Measurements from ENCODE around the gene ETNK2. TPM values are rescaled to one million over a fixed set of nuclear protein-coding genes. Genes with fewer than 3 reads are reported as not detected.

The ETNK2 gene
- polyA plus RNA-seq, 4 donors: 12.4 to 26.5 (median 20.8) TPM

DNA sequence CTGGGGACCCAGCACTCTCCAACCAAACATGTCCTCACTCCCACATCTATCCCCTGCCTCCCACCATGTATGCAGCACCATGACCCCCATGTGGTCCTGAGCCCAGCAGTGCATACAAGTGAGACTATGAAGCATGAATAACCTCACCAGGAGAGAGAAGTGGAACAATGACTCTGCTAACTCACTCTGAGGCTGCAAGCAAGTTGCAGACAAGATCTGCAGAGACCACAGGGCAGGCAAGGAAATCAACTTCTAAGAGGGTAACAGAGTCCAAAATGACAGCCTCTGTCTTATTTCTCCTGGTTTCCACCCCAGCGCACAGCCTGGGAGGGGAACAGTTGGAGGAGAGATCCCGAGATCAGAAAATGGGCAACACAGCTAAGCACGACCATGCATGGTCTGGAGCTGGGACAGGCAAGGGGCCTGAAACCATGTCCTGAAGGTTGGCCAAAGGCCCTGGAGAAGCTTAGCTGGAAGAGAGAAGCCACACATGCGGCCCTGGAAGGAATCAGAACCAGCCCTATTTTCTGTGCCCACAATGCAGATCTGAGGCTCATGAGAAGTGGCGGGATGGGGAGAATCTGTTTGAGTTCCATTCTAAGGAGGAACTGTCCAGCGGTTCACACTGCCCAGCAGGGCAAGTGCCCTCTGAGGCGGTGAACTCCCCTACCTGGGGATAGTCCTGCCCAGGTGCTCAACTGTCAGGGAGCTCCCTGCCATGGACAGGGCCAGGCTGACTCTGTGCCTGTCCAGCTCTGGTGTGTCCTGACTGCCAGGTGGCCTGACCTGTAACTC lies 26.8 kb upstream of the ETNK2 start:
- no peak for DNase-seq (ENCODE audit: low read depth in 4 of 4, low spot score in 3 of 4)

DNA sequence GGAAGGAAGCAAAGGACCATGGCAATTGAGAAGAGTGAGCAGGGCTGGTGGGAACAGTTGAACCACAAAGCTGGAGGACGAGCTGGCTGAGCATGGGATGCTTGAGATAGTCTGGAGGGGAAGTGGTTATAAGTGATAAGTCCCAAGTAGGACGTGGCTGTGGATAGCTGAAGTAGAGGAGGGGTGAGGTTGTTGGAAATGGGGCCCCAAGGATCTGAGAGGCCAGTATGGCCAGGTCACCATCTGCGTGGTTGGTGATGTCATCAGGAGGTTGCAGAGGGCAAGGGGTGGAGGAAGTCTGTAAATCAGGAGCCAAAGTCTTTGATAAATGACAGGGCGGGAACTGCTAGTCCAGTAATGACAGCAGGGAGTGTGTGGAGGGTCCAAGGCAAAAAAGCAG lies 25.3 kb upstream of the ETNK2 start:
- DNase-seq (ENCODE audit: low read depth in 4 of 4, low spot score in 3 of 4): no peak

DNA sequence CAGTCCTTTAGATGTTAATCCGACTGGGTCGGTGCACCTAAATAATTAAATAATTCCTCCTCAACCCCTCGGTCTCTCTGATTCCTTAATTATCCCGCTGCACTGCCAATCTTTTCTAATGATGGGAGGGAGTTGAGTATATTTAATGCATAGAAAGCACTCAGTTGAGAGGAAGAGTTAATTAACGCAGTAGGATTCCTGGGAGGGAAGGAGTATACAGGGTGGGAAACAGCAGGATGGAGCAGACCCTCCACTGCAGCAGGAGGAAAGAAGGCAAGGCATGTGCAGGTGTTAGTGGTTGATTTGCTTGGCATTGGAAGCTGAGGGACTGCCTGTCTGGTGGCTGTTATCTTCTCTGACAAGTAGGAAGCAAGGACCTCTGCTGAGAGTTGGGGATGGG lies 24.2 kb upstream of the ETNK2 start:
- no peak for DNase-seq (ENCODE audit: low read depth in 4 of 4, low spot score in 3 of 4)

DNA sequence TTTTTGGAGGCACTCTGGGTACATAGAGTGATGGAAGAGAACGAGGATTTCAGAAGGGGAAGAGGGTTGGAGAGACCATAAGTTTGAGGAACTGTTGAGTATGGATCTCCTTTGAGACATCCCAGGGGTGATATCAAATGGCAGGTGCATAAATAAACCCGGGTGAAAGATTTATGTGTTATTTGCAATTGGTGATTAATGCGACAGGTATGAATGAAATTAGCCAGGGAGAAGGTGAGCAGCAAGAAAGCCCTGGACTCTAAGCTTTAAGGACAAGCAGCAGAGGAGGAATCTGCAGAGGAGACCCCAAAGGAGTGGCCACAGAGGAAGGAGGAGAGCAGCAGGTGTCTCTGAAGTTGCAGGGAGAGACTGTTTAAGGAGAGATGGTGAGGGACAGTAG lies 23.1 kb upstream of the ETNK2 start:
- DNase-seq (ENCODE audit: low read depth in 4 of 4, low spot score in 3 of 4): no peak

DNA sequence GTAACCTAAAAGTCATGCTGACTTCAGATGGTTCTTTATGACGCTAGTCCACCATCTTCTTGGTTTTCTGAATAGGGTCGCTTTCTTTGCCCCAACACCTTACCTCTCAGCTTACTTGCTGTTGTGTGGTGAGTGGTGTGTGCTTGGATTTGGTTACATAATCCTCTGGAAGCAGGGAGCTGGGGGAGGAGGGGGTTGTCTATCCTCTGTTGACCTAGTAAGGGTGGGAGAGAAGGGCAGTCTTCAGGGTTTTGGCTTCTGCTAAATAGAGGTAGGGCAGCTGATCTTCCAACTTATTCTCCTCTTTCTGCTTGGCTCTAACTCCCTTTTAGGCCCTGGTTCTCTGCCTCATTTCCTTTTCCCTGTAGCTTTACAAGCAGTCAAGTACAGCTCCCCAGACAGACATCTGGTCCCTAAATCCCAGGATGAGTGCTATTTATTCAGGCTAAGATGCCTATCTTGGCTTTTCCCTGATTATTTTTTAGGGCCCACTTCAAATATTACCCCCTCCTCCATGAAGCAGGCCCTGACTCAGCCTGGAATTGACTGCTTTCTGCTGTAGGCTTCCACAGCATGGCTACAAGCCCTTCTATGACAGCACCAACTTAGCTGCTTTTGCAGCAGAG lies 20.7 kb upstream of the ETNK2 start:
- DNase-seq (ENCODE audit: low read depth in 4 of 4, low spot score in 3 of 4): no peak

DNA sequence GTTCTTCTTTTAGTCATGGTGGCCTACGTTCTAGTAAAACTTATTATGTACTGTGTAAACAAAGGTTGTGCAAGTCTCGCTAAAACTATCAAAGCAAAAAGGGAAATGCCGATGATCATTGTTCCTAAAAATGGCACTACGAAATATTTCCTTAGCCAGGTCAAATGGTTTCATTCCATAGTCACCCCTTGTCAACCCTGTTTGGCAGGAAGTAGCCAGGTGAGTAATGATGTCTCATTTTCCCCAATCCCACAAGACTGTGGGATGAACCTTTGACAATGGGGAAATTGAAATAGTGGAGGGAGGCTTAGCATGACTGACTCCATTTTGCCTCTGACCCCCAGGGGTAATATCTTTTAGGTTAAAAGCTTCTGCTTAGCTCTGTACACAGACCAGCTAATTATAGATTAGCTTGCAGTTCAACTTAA lies 19.9 kb upstream of the ETNK2 start:
- DNase-seq (ENCODE audit: low read depth in 4 of 4, low spot score in 3 of 4): no peak

DNA sequence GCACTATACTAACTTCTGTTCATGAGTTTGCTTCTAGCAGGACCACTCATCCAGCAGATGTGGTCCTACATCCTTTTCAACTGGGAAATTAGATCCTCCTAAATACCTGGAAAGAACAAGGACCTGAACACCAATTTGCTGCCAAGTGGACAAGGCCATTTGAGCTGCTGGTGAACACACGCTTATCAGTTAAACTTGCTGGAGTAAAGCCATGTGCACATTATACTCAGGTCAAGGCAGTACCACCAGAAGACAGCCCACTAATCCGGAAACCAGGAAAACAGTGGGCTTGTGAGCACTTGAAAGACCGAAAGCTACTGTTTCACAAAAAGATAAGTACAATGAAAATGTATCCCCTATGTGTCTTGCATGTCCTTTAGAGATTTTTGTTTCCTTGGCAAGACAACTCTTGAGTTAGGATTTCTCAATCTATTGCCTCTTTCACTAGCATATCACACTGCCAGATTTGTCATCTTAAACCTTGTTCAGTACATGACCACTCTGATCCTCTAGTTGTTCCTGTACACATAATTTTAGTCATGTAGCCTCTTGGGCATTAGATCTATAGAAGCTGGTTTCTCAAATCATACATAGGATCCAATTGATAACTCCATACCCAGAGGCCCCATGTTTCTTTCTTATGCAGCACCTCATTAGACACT lies 18.8 kb upstream of the ETNK2 start:
- no peak for DNase-seq (ENCODE audit: low read depth in 4 of 4, low spot score in 3 of 4)

DNA sequence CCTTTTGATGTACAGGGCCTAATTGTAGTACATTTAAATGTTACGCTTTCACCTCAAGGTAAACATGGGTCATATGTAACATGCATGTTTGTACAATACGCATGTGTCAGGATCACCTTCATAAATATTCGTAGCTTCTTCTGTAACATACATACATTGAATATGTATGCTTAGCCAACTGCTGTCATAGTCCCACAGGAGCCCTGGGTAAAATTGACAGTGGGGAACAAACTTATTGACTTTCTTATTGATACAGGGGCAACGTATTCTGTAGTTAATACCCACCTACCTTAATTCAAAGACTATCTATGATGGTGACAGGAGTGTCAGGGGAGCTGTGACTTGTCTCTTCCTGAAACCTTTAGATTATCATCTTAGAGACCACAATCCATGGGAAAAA lies 18.0 kb upstream of the ETNK2 start:
- no peak for DNase-seq (ENCODE audit: low read depth in 4 of 4, low spot score in 3 of 4)

DNA sequence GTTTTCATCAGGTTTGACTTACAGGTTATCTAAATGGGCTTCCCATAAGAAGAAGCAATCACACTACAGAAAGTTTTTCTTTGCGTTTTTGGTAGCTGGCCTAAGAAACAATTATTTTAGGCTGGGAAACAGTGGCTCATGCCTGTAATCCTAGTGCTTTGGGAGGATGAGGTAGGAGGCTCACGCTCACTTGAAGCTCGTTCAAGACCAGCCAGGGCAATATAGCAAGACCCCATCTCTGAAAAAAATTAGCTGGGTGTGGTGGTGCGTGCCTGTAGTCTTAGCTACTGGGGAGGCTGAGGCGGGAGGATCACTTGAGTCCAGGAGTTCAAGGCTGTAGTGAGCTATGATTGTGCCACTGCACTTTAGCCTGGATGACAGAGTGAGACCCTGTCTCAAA lies 15.9 kb upstream of the ETNK2 start:
- DNase-seq (ENCODE audit: low read depth in 4 of 4, low spot score in 3 of 4): no peak

DNA sequence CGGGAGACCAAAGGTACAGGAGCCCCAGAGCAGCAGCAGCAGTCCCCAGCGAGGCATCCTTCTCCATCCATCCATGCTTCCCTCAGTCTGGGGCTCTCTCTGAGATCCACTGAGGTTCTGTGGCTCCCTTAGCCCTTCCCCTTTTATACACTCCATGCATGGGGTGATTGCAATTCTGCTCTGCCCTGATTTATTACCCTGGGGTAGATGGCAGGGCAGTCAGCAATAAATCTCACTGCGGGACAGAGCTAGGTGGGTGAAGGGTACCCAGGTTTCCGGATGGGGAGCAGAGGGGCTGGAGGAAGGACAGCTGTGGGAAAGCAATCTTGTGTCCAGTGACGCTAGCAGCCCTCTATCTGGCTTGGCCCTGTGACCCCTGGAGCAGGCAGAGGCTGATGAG lies 14.4 kb upstream of the ETNK2 start, which contains the start of gene REN:
REN (minus strand) TSS at position 119 of the 400 bp plus-strand sequence; CDS start at position 75, 44 bp downstream.
- no peak for DNase-seq (ENCODE audit: low read depth in 4 of 4, low spot score in 3 of 4)

DNA sequence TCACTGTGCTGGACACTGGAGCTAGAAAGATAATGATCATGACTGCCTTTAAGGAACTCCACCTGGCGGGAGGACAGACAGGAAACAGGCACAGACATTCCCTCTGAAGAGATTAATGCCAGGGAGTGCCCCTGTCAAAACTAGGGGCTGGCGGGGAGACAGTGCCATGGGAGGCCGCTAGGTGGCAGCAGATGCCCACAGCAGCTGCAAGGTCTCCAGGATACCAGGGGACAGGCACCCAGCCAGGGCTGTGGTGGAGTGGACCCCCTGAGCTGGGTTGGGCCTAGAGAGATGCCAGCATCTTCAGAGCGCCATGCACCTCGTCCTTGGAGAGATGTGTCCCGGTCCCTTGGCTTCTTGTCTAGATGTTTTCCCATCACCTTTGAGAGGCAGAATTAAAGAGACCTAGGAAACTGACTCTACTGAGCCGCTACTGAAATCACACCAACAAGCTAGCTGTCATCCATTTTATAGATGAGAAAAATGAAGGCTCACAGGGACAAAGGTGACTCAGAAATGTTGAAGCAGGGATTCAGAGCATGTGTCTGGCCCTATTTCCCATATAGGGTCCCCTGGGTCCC lies 10.7 kb upstream of the ETNK2 start:
- peak in 3 of 4 donors; percentile 46 to 69 (median 53) for DNase-seq (ENCODE audit: low read depth in 4 of 4, low spot score in 3 of 4)

DNA sequence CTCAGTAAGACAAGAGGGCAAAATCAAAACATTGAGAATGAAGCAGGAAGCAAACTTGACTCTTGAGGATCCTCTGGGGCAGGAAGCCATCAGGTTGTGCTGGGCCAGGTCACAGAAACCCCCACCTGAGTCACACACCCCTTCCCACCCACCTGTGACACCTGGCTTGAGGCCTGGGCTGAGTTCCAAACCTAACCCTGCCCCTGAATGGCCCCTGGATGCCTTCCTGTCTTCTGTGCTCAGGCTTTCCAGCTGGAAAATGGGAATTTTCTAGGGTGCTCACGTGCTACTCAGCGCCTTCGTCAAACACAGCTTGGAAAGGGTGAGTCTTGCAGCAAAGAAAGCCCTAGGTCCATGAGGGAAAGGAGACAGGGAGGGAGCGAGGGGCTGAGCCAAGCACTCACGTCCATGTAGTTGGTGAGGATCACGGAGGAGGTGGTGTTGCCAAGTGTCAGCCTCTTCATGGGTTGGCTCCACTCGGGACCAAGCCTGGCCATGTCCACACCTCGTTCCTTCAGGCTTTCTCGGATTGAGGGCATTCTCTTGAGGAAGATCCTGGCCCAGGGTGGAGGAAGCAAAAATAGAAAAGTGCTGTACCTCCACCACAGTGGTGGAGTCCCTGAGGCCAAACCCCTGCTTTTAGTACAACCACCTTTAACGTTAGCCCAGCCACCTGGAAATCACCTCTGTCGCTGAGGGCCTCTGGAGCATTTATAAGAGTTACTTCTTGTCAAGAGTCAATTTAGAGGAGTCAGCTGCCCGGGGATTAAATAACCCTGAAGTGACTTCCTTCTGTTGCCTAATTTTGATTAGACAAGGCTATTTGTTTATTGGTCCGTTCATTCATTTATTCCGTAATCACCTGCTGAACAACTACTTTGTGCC lies 10.0 kb upstream of the ETNK2 start:
- no peak for DNase-seq (ENCODE audit: low read depth in 4 of 4, low spot score in 3 of 4)

DNA sequence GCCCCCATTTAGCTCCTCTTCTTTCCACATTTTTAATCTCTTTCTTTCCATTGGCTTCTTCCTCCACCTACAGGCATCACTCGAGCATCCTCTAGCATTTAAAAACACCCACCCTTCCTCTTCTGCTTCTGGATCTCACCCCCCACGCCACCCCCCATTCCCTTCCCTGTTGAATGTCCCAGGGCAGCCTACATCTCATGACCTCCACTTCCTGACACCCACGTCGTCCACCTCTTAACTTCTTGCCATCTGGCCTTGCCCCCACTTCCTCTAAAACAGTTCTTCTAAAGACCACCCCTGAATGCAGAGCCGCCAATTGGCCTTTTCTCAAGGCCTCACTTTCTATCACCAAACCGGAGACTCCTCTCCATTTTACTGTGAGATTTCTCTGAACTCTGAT lies 6.1 kb upstream of the ETNK2 start:
- DNase-seq (ENCODE audit: low read depth in 4 of 4, low spot score in 3 of 4): no peak

DNA sequence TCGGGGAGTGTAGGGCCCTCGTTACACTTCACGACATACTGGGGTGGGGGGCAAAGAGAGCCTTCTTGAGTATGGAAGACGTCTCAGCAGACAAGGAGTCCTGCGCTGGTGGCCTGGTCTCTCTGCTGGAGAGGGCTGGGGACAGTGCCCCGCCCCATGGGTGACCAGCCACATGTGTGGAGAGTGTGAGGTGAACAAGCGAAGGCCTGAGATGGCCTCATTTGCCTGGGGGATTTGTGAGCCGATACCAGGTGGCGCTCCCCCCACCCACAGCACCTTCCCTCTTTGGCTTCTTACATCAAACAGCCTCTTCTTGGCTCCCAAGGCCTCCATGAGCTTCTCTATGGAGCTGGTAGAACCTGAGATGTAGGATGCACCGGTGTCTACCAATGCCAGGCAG lies 4.0 kb upstream of the ETNK2 start:
- DNase-seq (ENCODE audit: low read depth in 4 of 4, low spot score in 3 of 4): no peak

DNA sequence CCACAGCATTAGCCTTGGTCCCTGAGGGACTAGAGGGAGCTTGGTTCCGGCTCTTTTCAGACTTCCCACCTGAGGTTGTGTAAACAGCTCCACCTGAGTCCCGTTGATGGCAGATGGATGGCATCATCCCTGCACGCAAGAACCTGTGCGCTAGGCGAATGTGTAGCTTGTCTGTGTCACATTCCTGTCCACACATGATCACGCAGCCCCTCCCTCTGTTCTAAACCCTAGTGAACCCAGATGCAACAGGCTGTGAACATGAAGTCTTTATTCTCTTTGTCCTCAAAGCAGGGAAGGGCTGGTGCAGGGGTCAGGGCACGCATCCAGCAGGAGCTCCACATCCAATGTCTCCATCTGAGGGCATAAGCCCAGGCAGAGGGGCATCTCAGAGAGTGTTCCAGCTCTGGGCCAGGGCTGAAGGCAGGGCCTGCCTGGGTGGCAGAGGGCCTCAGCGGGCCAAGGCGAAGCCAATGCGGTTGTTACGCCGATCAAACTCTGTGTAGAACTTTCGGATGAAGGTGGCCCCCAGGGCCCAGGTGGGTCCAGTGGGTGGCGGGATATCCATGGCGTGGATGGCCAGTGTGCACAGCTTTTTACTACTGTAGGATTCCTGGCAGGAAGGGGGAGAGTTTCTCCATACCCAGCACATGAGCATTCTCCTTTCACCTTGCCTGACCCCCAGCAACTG lies 2.9 kb upstream of the ETNK2 start:
- no peak for DNase-seq (ENCODE audit: low read depth in 4 of 4, low spot score in 3 of 4)

DNA sequence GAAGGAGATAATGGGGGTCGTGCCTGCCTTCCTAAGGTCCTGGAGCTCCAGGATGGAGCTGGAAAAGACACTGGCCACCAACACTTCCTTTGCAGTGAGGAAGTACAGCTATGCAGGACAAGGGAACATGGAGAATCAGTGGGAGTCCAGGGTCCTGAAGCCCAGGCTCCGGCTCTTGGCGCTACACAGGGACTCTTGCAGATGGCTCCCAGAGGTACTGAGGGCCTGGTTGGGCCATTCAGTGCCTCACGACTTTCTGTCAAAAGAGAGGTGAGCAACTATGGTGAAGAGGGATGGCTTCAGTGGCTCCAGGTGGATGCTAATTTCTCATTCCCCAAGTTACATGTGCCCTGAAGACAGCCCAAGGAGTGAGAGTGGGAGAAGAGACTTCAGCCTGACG lies 1.8 kb upstream of the ETNK2 start:
- no peak for DNase-seq (ENCODE audit: low read depth in 4 of 4, low spot score in 3 of 4)

DNA sequence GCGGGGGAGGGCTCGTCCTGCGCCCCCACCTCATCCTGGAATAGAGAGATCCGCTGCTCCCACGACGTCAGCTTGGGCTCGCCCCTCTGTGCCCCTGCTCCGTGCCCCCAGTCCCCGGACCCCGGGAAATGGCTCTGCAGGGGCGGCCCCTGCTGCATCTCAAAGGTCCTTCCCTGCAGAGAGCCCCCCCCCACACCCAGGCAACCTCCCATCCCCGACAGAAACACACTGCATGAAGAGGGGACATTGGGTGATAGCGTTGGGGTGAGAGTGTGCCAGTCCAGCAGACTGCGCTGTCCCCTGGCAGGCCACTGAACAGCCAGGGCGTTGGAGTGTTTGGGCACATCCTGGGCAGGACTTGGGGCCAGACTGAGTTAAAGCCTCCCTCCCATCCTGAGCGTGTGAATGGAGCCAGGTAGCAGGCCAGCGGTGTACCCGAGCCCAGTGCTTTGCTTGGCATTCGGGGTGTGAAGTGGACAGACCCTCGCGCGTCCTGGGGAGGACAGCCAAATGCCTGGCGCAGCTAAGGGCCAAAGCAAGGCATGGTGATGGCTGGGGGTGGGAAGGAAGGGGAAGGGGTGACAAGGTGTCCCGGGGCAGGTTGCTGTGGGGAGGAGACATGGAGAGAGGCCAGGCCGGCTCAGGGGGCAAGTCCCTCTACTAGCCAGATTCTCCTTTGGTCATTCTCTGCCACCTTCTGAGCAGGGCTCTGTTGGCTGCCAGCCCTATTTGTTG lies 633 bp upstream of the ETNK2 start:
- no peak for DNase-seq (ENCODE audit: low read depth in 4 of 4, low spot score in 3 of 4)

DNA sequence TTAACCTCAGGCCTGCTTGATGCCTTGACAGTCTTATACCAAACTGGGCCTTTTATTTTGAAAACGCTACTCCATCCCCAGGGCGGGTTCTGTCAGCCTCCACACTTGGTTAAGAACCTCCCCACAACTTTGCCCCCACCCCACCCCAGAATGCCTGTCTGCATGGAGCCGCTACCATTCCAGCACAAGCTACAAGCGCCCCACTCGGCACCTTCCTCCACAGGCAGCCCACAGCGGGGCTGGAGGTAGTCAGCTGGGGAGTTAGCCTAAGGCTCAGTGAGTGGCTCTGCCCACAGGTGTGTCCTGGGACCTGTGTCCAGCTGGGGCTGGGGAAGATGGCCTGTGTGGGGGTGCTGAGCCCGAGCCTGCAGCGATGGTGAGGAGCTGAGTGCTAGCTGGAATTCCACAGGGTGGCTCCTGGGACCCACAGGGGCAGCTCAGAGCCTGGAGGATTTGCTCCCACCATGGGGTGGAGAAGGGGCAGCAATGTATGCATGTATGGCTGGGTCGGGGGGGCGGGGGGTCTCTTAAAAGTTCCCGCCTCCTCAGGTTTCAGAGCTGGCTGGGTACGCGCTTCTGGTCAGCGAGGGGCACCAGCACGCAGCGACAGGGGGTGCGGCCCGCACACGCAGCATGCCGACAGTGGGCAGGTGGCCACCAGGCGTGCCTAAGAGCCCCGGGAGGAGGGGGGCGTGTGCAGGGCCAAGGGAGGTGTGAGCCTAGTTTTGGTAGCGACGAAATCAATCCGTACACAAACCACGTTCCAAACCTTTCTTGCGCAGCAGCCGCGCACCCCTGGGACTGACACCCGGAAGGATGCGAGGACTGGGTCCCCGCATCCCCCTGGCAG lies 917 bp downstream of the ETNK2 start:
- DNase-seq (ENCODE audit: low read depth in 4 of 4, low spot score in 3 of 4): no peak

Measured in left renal pelvis (tissue), 4 donors.